Gastrocnemius medialis (tissue), 4 donors: ENCODE data around the gene OPN4.

Source experiments
- CTCF ChIP-seq, 5 experiments: fragments of 450-650 bp in 3 of 5; fragments of 200-600 bp in 2 of 5; sonication (generic) in 2 of 5; IDR thresholded peaks in 4 of 5; conservative IDR thresholded peaks in 1 of 5; 1 replicate in 4 of 5; 2 replicates in 1 of 5; pipeline ENCODE4 v1.5.1; 2016 to 2019; ENCODE audit warnings: antibody characterized with exemption in 5 of 5, mild to moderate bottlenecking in 3 of 5, moderate library complexity in 3 of 5
- POLR2A ChIP-seq, 2 donors: fragments of 450-650 bp; IDR thresholded peaks; one replicate each; pipeline ENCODE4 v1.6.1; 2017; ENCODE audit warnings: antibody characterized with exemption in 2 of 2, mild to moderate bottlenecking in 2 of 2, moderate library complexity in 2 of 2

GRCh38 chr10:86644794-86645445 lies 9.4 kb upstream of the OPN4 start:
- no peak for TF ChIP-seq CTCF (IDR thresholded peaks at IDR 0.05 in 4 of 5, conservative IDR thresholded peaks at IDR 0.05 in 1 of 5)
- TF ChIP-seq POLR2A (IDR thresholded peaks at IDR 0.05): no peak
